HEK293T (cell line): ENCODE measurements around the gene CCDC92.

Source experiments
- CTCF ChIA-PET: fragments of 350-600 bp; formaldehyde crosslinking; extraction: SDS; loops from one replicate; lab custom pipeline; 2021; ENCODE audit warnings: antibody characterized with exemption, inconsistent platforms; lab: Yijun Ruan, JAX
- POLR2A ChIA-PET: fragments of 350-600 bp; formaldehyde crosslinking; extraction: SDS; loops from one replicate; lab custom pipeline; 2020; ENCODE audit warnings: antibody characterized with exemption, inconsistent platforms; lab: Yijun Ruan, JAX
- DNase-seq: peaks from one replicate; pipeline ENCODE4 v3.0.0; 2012; ENCODE audit warnings: mixed read lengths; ENCODE audit errors: extremely low spot score
- ARNT ChIP-seq: fragments of 450-650 bp; IDR thresholded peaks from 2 replicates; pipeline ENCODE4 v1.6.1; 2017; ENCODE audit warnings: mild to moderate bottlenecking
- BHLHE40 ChIP-seq: fragments of 450-650 bp; IDR thresholded peaks from 2 replicates; pipeline ENCODE4 v1.6.1; 2016; ENCODE audit warnings: mild to moderate bottlenecking, moderate library complexity, borderline replicate concordance
- CTBP1 ChIP-seq: fragments of 450-650 bp; IDR thresholded peaks from 2 replicates; pipeline ENCODE4 v1.6.1; 2016; ENCODE audit warnings: borderline replicate concordance
- ELF4 ChIP-seq: fragments of 450-650 bp; IDR thresholded peaks from 2 replicates; pipeline ENCODE4 v1.6.1; 2017; ENCODE audit warnings: antibody characterized with exemption
- FOXA1 ChIP-seq: fragments of 450-650 bp; IDR thresholded peaks from 2 replicates; pipeline ENCODE4 v1.6.1; 2016; ENCODE audit warnings: mild to moderate bottlenecking
- FOXK2 ChIP-seq: fragments of 450-650 bp; IDR thresholded peaks from 2 replicates; pipeline ENCODE4 v1.6.1; 2016; ENCODE audit warnings: mild to moderate bottlenecking
- FOXM1 ChIP-seq: fragments of 450-650 bp; IDR thresholded peaks from 2 replicates; pipeline ENCODE4 v1.6.1; 2017; ENCODE audit warnings: mild to moderate bottlenecking, borderline replicate concordance
- HDGF ChIP-seq: fragments of 450-650 bp; IDR thresholded peaks from 2 replicates; pipeline ENCODE4 v1.6.1; 2017; ENCODE audit warnings: antibody characterized with exemption, borderline replicate concordance
- L3MBTL2 ChIP-seq: fragments of 450-650 bp; conservative IDR thresholded peaks from 2 replicates; pipeline ENCODE4 v1.6.1; 2016; ENCODE audit warnings: mild to moderate bottlenecking
- LEF1 ChIP-seq: fragments of 450-650 bp; IDR thresholded peaks from 2 replicates; pipeline ENCODE4 v1.6.1; 2017; ENCODE audit warnings: mild to moderate bottlenecking, borderline replicate concordance
- NFRKB ChIP-seq: fragments of 450-650 bp; IDR thresholded peaks from 2 replicates; pipeline ENCODE4 v1.6.1; 2016; ENCODE audit warnings: mild to moderate bottlenecking, moderate library complexity
- PKNOX1 ChIP-seq: fragments of 450-650 bp; IDR thresholded peaks from 2 replicates; pipeline ENCODE4 v1.6.1; 2016
- SP1 ChIP-seq: fragments of 450-650 bp; IDR thresholded peaks from 2 replicates; pipeline ENCODE4 v1.6.1; 2017
- SUZ12 ChIP-seq: fragments of 450-650 bp; IDR thresholded peaks from 2 replicates; pipeline ENCODE4 v1.6.1; 2016; ENCODE audit warnings: mild to moderate bottlenecking
- TARDBP ChIP-seq: fragments of 450-650 bp; IDR thresholded peaks from 2 replicates; pipeline ENCODE4 v1.6.1; 2016
- ZNF384 ChIP-seq: fragments of 450-650 bp; IDR thresholded peaks from 2 replicates; pipeline ENCODE4 v1.6.1; 2016

The CCDC92 gene

GRCh38 chr12:123945287-123946151 is 27.1 kb downstream of the CCDC92 start:
- DNase-seq, result no peak
- CTCF ChIA-PET, result no interaction called here
- TF ChIP-seq SUZ12 (no peak), HDGF (no peak), SP1 (no peak), NFRKB (no peak), ZNF384 (no peak), FOXK2 (no peak), ELF4 (no peak), PKNOX1 (no peak), ARNT (no peak), L3MBTL2 (no peak), FOXM1 (no peak), CTBP1 (no peak), LEF1 (no peak), FOXA1 (no peak), BHLHE40 (no peak), TARDBP (no peak)
- POLR2A ChIA-PET, result no interaction called here

- TF ChIP-seq NFRKB, result no peak
- TF ChIP-seq FOXK2, result no peak
- TF ChIP-seq ELF4, result no peak
- TF ChIP-seq PKNOX1, result no peak
- TF ChIP-seq BHLHE40, result no peak
- TF ChIP-seq HDGF, result no peak
- TF ChIP-seq CTBP1, result no peak
- TF ChIP-seq TARDBP, result no peak
- TF ChIP-seq LEF1, result no peak
- no peak for TF ChIP-seq SUZ12
- no peak for TF ChIP-seq ZNF384
- no peak for TF ChIP-seq ARNT
- TF ChIP-seq FOXM1, result no peak
- TF ChIP-seq FOXA1, result no peak
- TF ChIP-seq L3MBTL2, result no peak
- DNase-seq, result no peak
- ChIA-PET POLR2A (no interaction called here), CTCF (no interaction called here)
Observed at GRCh38 chr12:123944696-123945095, 27.9 kb downstream of the CCDC92 start.

DNA sequence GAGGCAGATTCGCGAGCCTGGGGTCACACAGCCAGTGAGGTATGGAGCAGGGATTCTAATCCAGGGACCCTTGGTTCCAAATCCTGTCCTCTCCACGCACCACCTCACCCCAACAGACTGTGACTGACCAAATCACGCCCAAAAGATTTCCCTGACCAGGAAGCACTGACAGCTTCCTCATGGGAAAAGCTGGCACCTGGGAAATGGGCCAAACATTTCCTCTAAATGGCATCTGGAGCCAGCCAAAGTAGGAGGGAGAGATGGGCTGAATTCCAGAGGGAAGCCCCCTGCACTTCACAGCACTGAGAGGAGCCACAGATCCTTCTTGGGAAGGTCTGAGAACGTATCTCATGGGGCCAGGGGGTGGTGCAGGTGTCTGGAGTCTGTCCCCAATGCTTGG is 28.8 kb downstream of the CCDC92 start:
- POLR2A ChIA-PET, result no interaction called here
- DNase-seq, result no peak
- CTCF ChIA-PET, result no interaction called here
- no peak for TF ChIP-seq HDGF
- no peak for TF ChIP-seq LEF1
- TF ChIP-seq ELF4, result no peak
- TF ChIP-seq PKNOX1, result no peak
- no peak for TF ChIP-seq CTBP1
- no peak for TF ChIP-seq SUZ12
- TF ChIP-seq FOXM1, result no peak

GRCh38 chr12:123942911-123943648 is 29.6 kb downstream of the CCDC92 start:
- no peak for TF ChIP-seq PKNOX1
- no peak for TF ChIP-seq CTBP1
- TF ChIP-seq L3MBTL2, result no peak
- no peak for TF ChIP-seq ARNT
- TF ChIP-seq FOXA1, result no peak
- no peak for TF ChIP-seq HDGF
- TF ChIP-seq TARDBP, result no peak
- CTCF ChIA-PET, result no interaction called here
- DNase-seq, result no peak
- POLR2A ChIA-PET, result no interaction called here

GRCh38 chr12:123942238-123942653 is 30.4 kb downstream of the CCDC92 start:
- no peak for TF ChIP-seq FOXM1
- TF ChIP-seq TARDBP, result no peak
- no peak for TF ChIP-seq SP1
- TF ChIP-seq ARNT, result no peak
- TF ChIP-seq BHLHE40, result no peak
- TF ChIP-seq L3MBTL2, result no peak
- no peak for TF ChIP-seq PKNOX1
- TF ChIP-seq CTBP1, result no peak
- TF ChIP-seq FOXK2, result no peak
- TF ChIP-seq HDGF, result no peak
- no peak for TF ChIP-seq SUZ12
- TF ChIP-seq FOXA1, result no peak
- no peak for TF ChIP-seq LEF1
- no peak for DNase-seq
- CTCF ChIA-PET, result no interaction called here

More at GRCh38 chr12:123942238-123942653, 30.4 kb downstream of the CCDC92 start:
- POLR2A ChIA-PET, result no interaction called here
